ENCODE measurements around the gene CBL. TPM values are rescaled to one million over a fixed set of nuclear protein-coding genes. Genes with fewer than 3 reads are reported as not detected.

Gene CBL
- total RNA-seq, 4 donors from 2014 or later, result 18.1 to 27.4 (median 22.2) TPM

- no peak for TF ChIP-seq CTCF (IDR thresholded peaks at IDR 0.05; ENCODE audit: low read depth)
These were observed 114.8 kb downstream of the CBL start for GRCh38 chr11:119320776-119321524.

GRCh38 chr11:119322360-119322739, 116.2 kb downstream of the CBL start:
- TF ChIP-seq CTCF (IDR thresholded peaks at IDR 0.05; ENCODE audit: low read depth), result no peak

GRCh38 chr11:119322921-119323531, 116.9 kb downstream of the CBL start:
- no peak for TF ChIP-seq CTCF (IDR thresholded peaks at IDR 0.05; ENCODE audit: low read depth)

GRCh38 chr11:119323532-119324033, 117.4 kb downstream of the CBL start:
- TF ChIP-seq CTCF (IDR thresholded peaks at IDR 0.05; ENCODE audit: low read depth), result no peak

GRCh38 chr11:119324189-119324588, 118.0 kb downstream of the CBL start:
- no peak for TF ChIP-seq CTCF (IDR thresholded peaks at IDR 0.05; ENCODE audit: low read depth)

- no peak for TF ChIP-seq CTCF (IDR thresholded peaks at IDR 0.05; ENCODE audit: low read depth)
These were observed 123.2 kb downstream of the CBL start for GRCh38 chr11:119329320-119329719.

GRCh38 chr11:119330237-119330636, 124.1 kb downstream of the CBL start:
- no peak for TF ChIP-seq CTCF (IDR thresholded peaks at IDR 0.05; ENCODE audit: low read depth)
